Fibroblast of lung (primary cell): ENCODE results near the gene AP3S1.

ENCODE experiments used
- EZH2 ChIP-seq: IDR thresholded peaks from 2 replicates; pipeline ENCODE4 v1.5.1; 2012; ENCODE audit warnings: low read length, control low read depth, mild to moderate bottlenecking; ENCODE audit errors: missing control alignments
- TF ChIP-seq, protein P1 (sequence below), 2 donors: IDR thresholded peaks in 1 of 2; conservative IDR thresholded peaks in 1 of 2; 1 replicate in 1 of 2; 2 replicates in 1 of 2; pipeline ENCODE4 v1.5.1; 2011 to 2012; ENCODE audit warnings: low read length in 2 of 2, control low read depth in 1 of 2, inconsistent platforms in 1 of 2, low read depth in 1 of 2, mild to moderate bottlenecking in 1 of 2

DNA sequence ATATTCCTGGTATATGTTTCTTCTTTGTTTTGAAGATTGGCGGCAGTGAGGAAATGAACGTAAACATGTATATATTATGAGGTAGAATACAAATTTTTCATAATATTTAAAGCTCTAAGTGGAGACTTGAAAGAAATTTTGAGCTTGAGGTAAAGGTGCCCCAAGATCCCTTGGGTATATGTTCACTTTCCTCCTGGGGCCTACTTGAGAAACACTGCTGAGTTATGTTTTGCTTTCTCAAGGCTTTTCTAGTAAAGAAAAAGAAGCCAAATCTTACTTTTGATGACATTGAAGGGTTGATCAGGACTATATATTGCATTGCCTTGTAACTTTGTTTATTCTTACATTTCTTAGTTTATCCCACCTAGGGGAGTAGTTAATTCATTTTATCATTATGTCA is 30.7 kb downstream of the AP3S1 start:
- TF ChIP-seq, protein P1, sequence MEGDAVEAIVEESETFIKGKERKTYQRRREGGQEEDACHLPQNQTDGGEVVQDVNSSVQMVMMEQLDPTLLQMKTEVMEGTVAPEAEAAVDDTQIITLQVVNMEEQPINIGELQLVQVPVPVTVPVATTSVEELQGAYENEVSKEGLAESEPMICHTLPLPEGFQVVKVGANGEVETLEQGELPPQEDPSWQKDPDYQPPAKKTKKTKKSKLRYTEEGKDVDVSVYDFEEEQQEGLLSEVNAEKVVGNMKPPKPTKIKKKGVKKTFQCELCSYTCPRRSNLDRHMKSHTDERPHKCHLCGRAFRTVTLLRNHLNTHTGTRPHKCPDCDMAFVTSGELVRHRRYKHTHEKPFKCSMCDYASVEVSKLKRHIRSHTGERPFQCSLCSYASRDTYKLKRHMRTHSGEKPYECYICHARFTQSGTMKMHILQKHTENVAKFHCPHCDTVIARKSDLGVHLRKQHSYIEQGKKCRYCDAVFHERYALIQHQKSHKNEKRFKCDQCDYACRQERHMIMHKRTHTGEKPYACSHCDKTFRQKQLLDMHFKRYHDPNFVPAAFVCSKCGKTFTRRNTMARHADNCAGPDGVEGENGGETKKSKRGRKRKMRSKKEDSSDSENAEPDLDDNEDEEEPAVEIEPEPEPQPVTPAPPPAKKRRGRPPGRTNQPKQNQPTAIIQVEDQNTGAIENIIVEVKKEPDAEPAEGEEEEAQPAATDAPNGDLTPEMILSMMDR (conservative IDR thresholded peaks at IDR 0.05 in 1 of 2, IDR thresholded peaks at IDR 0.05 in 1 of 2; ENCODE audit: low read depth in 1 of 2, low read length in 2 of 2): no peak
- no peak for TF ChIP-seq EZH2
